Left kidney (tissue), 2 donors: ENCODE results near the gene SPOCK2. TPM values are rescaled to one million over a fixed set of nuclear protein-coding genes. Genes with fewer than 3 reads are reported as not detected.

Source experiments
- DNase-seq: peaks from one replicate; pipeline ENCODE4 v3.0.0-alpha.2; 2013
- polyA plus RNA-seq: library from polyadenylated mRNA; unstranded; fragments of 120-200 nt; gene quantifications from one replicate; pipeline ENCODE4 v1.2.1, GENCODE V29; 2013; ENCODE audit not compliant: insufficient read length

SPOCK2 gene
- polyA plus RNA-seq, 1 donor: 129 TPM

DNA sequence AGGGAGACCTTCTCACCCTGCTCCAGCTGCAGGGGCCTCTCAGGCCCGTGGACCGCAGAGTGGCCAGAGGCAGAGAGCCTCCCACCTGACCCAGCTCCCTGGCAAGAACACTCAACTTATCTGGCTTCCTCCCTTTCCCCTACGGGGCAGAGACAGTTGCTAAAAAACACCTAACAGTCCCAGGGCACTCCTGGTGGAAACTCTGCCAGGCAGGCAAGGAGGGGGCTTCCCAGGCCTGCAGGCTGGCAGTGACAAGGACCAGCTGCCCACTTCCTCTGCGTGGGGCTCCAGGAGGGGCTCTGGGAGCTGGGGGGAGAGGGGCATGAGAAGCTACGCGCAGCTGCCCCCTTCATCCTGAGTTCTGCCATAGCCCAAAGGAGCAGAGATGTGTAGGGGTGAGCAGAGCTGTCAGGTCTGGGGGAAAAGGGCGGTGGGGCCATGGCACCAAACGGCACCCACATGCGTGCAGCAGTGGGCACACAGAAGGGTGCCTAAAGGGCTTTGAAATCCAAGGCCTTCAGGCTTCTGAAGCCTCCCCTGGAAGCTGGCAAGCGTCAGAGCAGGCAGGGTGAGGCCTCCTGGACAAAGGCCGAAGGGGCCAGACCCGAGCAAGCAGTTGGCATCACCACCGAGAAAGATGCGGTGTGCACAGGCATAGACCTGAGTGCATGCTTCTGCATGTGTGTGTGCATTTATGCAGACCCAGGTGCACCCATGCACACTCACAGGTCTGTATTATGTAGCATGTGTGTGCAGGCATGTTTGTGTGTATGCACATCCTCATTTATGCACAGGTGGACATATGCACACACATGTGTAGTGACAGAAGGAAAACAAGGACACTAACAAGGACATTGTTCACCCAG is 14.4 kb downstream of the SPOCK2 start:
- no peak for DNase-seq

DNA sequence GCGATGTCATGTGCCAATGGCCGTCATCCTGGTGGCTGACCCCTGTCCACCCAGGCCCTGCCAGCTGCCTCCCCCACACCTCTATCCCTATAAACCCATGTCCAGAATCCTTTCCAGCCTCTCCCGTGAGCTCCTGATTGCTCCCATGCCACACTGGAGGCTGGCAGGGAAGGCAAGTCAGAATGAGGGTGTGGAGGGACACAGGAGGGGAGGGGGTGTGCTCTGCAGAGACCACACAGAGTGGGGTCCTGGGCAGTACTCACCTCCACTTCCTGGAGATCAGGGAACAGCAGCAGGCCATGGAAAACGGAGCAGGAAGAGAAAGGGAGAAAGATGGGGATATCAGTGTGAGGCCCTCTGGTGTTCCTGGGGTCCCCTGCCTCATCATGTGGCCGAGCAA is 15.7 kb downstream of the SPOCK2 start:
- DNase-seq: no peak

DNA sequence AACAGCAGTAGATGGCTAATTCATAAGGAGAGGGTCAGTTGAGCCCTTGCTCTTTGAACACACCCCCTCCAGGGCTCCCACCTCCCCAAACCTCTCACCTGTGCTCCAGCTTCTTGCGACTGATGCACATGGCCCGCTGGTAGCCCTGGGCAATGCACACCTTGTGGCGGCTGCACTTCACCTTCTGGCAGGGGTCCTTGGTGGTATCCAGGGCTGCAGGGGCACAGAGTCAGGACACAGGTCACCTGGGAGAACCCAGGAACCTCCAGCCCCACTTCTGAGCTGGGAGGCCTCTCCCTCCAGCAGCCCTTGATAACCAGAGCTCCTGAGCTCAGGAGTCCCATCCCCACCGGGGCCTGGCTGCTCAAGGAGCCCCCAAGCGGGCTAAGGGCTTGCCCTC is 16.3 kb downstream of the SPOCK2 start:
- DNase-seq: no peak

DNA sequence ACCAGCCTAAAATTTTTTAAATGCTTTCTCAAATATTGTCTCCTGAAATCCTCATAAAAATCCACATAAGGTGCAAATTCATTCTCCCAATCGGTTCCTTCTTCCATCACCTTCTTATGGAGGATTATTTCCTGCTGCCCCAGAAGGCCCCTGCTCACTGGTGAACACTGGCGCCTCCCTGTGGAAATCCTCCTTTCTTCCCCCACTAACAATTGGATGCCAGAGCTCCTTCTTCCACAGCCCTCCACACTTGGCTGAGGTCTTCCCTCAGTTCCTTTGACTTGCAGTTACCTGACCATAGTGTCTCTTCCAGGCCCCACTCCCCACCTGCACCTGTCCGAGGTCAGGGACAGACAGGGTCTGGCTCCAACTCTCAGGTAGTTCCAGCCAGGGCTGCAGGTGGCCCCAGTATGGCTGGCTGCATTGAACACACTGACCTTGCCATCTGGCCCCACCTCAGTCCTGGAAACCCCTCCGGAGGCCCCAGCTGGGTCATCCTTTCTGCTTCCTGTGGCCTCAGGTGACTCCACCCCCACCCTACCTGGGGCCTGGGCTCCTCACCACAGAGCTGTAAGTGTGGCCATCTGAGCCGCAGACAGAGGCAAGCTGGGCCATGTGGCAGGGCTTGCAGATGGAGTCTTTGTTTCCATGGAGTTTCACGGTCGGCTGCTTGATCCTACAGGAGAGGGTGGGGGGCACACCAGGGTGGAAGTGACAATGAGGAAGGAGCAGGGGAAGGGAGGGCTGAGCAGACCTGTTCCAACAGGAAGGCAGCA is 18.4 kb downstream of the SPOCK2 start:
- DNase-seq: peak; percentile 72

DNA sequence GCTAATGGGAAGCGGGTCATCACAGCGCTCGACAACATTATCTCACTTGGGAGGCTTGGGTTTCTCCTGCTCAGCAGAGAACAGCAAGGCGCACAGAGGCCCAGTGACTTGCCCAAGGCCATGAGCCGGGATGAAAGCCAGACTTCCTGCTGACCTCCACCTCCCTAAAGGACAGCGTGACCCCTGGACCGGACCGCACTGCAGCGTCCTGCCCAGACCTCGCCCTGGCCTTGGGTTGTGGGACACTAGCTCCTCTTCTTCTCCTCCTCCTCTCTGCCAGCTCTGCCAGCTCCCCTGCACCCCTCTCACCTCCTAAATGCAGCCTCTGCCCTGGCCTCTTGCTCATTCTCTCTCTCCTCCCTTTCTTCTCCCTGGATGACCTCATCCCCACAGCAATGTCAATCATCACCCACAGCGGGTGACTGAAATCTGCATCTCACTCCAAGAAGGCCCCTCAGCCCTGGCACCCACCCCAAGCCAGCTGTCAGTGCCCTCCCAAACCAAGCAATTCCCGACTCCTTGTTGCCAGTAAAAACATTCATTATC is 19.4 kb downstream of the SPOCK2 start:
- no peak for DNase-seq

DNA sequence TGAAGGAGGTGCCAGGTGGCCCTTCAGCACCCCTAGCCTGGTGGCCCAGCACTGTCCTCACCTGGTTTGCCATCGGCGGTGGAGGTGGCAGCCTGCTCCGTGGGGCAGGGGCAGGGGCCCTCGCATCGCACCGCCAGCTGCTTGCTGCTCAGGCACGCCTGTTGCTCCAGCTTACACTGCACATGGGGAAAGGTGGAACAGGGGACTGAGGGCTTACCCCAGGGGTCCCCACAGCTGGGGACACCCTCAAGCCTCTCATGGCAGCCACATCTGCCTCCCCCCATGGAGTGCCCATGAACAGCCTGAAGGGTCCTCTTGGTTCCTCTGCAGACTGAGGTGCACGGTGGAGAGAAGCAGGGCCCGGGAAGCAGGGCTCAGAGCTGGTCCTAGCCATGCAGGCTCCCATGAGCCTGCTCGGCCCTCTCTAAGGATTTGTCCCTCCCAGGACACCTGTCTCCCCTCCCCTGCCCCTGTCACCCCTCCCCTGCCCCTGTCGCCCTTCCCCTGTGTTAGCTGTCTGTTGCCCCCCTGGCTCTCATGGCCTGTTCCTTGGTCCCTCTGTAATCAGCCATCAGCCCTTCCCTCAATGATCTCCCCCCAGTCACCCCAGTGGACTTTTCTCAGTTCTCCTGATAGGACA is 20.1 kb downstream of the SPOCK2 start:
- DNase-seq: no peak

DNA sequence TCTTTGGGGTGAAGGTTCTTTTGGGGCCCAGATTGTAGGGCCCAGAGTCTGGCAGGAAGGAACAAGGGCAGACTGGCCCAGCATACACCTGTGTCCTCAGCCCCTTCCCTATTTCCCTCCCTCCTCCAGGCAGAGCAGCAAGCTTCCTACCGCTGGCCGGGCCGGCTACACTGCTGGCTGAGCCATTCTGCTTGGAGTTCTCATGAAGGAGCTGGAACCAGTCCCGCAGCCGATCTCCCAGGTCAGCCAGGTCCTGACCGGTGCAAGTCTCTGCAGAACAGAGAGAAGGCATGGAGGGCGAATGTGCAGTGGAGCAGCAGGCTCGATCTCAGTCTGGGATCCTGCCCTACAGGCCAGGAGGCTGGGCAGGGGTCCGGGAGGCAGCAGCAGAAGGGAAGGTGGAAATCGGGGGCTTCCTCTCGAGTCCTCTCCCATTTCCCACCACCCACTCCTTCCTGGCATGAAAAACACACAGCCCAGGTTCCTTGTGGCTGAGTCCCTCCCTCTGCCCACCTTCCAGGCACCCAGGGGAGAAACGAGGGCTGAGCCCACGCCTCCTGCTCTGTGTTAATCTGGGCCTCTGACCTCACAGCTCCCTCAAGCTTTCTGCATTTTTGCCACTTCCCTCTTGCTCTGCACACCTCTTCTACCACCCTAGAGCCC is 20.8 kb downstream of the SPOCK2 start:
- DNase-seq: no peak

DNA sequence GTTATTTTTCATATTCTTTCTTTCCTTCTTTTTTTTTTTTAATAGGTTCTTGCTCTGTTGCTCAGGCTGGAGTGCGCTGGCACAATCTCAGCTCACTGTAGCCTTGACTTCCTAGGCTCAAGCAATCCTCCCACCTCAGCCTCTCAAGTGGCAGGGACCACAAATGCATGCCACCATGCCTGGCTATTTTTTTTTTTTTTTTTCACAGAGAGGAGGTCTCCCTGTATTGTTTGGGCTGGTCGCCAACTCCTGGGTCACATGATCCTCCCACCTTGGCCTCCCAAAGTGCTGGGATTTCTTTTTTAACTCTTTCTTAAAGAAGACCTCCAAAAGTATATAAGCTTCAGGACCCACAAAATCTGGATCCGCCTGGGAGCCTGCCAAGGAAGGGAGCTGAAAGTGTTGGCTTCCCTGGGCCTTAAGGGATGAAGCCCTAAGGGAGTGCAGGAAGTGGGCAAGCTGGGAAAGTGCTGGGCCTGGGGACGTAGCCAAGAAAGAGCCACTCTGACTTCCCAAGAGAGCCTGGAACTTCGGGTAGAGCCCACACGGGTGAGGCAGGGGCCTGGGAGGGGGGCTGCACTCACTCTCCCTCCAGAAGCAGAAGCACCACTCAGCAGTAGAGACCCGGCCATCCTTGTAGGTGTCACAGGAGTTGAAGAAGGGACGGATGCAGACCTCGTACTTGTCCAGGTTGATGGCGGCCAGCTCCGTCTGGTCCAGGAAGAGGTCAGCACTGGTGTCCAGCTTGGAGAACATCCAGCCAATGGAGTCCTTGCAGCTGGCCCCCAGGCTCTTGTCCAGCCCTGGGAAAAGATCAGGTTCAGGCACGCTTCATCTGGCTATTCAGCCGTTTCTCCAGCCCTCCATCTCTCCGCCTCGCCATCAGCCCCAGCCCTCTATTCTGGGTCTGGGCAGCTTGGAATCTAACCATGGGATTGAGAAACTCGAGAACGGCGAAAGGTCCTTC is 21.8 kb downstream of the SPOCK2 start:
- DNase-seq: no peak

DNA sequence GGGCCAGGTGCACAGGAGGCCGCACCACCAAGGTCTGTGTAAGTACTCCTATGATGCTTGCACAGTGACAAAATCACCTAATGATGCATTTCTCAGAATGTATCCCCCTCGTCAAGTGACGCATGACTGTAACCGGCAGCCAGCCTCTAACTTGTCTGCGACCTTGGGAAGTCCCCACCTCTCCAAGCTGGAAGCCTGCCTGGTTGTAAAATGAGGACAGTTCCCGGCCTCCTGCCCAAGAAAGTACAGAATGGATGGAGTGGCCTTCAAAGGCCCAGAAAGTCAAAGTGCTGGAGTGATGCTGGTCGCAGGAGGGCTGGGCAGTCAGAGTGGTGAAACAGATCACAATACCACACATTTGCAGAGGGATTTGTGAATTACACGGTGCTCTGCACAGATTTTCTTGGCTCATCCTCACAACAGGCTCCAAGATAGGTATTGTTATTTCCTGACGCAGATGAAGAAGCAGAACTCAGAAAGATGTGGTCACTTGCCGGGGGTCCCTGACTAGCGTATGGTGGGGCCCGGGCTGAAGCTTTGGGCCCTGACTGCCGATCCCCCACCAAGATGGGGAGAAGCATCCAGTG is 22.8 kb downstream of the SPOCK2 start:
- DNase-seq: no peak

DNA sequence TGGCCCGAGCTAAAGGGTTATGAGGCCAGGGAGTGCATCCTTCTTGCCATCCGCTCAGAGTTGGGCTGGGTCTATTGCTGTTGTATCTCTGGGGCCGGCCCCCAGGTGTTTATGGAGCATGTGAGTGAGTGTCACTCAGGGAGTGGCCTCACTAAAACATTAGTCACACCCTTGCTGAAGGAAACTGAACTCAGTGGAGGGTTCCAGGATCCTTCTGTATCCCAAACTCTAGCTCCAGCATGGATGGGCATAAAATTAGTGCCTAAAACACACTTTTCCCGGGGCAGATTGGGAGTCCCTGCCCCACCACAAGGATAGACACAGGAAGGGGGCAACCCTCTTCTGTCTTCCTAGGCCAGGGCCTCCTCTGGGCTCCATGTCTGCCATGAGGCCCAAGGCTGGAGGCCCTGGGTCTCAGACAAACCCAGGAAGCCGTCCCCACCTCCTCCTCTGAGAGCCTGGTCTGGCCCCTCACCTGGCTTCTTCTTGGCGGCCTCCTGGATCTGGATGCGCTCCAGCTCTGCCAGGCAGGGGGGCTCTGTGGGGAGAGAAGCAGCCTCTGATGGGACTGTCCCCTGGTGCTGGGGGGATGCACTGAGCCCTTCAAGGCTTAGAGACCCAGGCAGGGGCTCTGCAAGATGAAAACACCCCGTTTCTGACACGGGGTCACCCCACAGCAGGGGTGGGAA is 24.5 kb downstream of the SPOCK2 start:
- DNase-seq: no peak

DNA sequence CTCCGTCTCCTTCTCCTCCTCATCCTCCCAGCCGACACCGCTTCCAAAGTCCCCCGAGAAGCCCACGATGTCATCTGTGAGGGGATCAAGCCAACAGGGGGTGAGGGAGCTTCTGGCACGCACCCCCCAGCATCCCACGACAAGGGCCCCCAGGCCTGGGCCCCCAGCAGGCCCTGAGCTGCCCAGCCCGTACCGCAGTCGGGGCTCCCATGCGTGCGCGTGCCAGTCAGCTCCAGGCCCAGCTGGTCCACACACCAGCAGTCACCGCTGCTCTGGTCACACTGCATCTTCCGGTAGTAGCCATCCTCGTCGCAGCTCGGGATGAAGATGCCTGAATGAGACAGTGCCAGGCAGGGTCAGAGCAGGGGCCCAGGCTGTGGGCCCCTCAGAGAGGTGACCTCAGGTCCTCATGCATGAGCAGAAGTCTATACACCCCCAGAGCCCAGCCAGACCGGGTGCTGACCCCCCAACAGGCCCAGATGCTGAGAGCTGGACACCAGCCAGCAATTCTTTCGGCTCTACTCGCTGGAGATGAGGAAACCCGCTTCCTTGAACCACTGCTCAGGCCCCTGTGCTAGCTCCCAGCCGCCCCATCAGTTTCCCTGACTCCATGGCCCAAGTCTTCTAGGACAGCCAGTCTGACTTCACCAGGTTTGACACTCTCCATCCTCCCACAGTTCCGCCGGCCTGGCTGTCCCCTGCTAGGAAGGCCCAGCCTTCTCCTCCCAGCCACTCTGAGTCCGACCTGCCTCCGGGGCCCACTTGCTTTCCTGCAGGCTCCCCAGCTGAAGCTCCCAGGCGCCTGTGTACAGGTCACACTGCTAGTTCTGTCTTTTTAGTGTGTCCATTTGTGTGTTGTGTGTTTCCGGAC is 25.3 kb downstream of the SPOCK2 start:
- DNase-seq: no peak

DNA sequence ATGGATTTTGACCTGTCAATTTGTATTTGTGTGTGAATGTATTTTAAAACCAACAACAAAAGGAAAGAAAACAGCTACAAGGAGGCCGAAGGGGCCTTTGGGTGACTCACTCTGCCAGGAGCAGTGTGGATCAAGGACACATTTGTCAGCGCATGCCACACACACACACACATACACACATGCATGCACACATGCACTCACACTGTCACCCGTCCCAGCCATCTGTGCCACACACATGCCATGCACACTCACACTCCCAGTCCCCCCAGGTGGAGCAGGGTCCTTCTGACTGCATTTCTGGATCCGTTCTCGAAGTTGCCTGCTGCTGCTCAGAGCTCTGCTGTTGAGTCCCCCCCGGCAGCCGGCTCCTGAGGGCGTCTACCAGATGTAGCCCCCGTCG is 26.0 kb downstream of the SPOCK2 start:
- DNase-seq: no peak

DNA sequence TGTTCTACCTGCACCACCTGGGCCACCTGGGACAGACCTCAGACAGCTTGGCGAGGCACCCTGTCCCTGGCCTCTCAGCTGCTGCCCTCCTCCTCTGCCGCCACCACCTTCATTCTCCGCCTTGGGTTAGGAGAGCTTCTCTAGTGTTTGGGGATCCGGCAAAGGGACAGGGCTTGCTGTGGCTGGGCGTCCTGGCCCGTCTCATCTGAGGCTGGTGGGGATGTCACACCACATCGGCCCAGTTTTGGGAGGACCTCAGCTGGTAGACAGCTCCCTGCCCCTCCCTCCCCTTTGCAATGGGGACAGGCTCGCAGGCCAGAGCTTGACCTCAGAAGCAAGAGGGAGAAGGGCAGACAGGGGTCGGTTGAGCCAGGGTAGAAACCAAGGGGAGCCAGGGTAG is 26.4 kb downstream of the SPOCK2 start:
- DNase-seq: no peak

DNA sequence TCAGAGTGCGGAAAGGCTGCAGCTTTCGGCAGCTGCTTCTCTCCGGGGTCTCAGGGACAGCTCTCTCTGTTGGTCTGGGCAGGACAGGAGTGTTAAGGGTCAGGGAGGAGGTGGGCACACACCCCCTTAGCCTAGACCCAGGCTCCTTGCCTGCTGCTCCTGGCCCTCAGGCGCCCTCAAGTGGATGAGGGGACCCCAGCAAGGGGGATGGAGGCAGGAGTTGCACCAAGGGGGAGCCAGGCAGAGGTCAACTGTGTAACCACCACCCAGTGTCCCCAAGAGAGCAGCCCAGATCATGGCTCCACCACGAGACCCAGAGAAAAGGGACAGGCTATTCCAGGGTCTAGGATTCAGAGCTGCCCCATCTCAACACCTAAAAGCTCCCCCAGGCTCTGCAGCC is 26.9 kb downstream of the SPOCK2 start:
- DNase-seq: no peak

DNA sequence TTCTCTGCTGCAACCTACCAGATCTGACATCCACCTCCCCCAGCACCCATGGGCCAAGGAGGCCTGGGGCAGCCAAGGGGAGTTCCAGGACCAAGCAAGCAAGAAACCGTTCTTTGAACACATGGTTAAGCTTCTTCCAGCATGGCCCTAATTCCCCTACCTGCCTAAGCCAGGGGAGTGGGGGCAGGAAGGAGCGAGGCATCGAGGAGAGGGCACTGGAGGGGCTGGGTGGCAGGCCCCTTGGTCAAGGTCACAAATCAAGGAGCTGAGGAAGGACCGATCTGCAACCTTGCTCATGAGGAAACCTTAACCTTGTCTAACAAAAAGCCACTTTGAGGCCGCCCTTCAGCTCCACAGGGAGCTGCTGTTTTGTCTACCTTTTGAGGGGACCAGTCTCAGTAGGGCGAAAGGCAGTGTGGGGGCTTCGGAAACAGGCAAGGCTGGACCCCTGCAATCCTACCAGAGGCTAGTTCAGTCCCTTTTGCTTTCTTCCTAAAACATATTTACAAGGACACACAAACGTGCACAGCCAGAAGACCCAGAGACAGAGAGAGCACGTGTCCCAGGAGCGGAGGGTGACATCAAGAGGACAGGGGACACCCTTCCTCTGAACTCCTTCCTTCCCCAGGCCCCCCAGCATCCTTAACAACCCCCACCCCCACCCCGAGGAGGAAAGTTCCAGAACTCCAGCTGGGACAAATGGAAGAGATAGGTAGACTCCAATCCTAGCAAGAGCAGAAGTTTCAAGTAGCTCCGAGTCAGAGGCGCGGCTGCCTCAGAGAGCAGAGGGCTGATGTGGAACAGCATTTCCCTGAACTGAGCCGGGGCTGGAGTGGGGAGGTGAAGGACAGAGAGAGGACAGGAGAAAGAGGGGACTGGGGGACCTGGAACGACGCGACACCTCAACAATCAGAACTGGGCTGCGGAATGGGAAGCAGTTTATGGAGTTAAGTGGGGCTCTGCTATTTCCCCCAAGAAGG is 28.2 kb downstream of the SPOCK2 start:
- DNase-seq: no peak

DNA sequence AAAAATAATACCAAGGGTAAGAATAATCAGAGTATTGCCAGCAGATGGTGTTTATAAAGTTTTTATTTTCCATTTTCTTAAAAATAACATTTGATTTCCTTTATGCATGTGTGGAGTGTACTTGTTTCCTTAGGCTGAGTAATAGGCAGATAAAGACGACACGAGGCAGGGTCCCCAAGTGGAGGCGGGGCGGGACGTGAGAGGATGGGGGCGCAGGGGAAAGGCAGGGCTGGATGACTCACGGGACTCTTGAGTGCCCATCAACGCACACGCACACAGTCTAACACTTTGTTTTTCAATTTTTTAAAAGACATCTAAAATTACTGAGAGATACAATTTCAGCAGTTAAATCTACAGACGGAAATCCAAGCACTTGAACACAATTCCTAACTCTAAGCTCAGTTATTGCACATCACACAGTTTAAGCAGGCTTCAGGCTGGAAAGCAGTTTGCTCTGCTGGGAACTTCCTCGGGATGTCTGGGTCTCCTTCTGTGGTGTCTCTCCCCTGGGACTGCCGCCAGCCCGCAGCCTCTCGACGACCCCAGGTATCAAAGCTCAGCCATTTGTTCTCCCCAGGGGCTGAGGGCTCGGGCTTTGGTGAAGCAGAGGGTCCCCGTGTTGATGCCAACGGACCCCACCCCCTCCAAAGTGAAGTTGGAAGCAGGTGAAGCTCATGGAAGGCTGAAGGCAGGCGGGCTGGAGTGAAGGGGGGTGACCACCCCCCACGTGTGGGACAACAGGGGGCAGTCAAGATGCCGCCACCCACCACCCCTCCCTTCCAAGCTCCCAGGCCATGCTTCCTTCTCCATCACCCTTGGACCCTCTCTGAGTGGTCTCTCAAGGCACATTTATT is 29.1 kb downstream of the SPOCK2 start:
- DNase-seq: no peak
